Right lobe of liver (tissue), 4 donors: ENCODE results near the gene LIM2.

Source experiments
- CTCF ChIP-seq, 4 donors: fragments of 200-600 bp in 3 of 4; fragments of 450-650 bp in 1 of 4; IDR thresholded peaks; one replicate each; pipeline versions ENCODE4 v1.5.1 to v1.8.0; 2016 to 2022; ENCODE audit warnings: antibody characterized with exemption in 4 of 4, mild to moderate bottlenecking in 2 of 4
- POLR2A ChIP-seq: fragments of 450-650 bp; IDR thresholded peaks from one replicate; pipeline ENCODE4 v1.6.1; 2017; ENCODE audit warnings: antibody characterized with exemption, mild to moderate bottlenecking
- donor health status: DM: no; HTN: no; CAD: no.
- donor health status: DM: no; HTN: no; CAD: no.
- donor health status: DM: no; HTN: yes; CAD: no.

DNA sequence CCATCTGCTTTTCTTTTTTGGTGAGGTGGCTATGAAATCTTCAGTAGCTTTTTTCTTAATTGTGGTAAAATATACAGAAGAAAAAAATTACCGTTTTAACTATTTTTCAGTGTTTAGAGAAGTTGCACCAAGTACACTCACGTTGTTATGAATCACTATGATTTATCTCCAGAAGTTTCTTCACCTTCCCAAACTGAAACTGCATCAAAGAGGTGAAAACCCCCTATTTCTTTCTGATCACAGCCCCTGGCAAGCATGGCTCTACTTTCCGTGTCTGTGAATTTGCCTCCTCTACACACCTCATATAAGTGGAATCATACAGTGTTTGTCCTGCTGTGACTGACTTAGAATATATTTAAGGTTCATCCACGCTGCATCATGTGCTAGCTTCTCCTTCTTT, 45.3 kb upstream of the LIM2 start:
- TF ChIP-seq CTCF (IDR thresholded peaks at IDR 0.05) (no peak), POLR2A (no peak)
